GM18526 (cell line): Measurements from ENCODE around the gene LDLRAD4.

Experiments
- POLR2A ChIP-seq: IDR thresholded peaks from 3 replicates; pipeline ENCODE4 v1.6.1; 2011; ENCODE audit not compliant: insufficient read length; ENCODE audit errors: extremely low read depth

LDLRAD4 gene

DNA sequence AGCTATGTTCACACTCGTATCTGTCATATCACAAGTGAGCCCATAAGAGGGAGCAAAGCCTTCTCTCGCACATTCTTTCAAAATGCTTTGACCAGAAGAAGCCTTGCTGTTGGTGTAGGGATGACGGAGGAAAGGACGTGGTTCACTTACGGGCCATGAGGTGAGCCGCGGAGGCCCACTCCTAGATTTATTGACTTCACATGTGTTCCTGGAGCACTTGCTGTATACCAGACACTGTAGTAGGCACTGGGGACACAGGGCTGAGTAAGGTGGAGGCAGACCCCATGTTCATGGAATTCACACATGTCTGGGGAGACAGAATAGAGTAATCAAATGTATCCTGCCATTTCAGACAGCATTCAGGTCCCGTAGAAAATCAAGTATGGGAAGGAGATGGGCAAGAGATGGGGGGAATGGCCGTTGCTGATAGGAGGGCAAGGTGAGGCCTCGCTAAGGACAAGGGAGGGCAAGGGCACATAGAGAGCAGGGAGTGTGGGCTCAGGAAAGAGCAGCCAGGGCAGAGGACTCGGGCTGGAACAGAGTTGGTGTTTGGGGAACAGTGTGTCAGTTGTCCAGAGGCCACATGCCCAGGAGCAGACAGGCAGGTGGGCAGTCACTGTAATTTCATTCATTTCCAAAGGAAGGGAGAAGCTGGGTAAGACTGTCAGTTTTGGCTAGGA lies 182.2 kb downstream of the LDLRAD4 start:
- no peak for TF ChIP-seq POLR2A

DNA sequence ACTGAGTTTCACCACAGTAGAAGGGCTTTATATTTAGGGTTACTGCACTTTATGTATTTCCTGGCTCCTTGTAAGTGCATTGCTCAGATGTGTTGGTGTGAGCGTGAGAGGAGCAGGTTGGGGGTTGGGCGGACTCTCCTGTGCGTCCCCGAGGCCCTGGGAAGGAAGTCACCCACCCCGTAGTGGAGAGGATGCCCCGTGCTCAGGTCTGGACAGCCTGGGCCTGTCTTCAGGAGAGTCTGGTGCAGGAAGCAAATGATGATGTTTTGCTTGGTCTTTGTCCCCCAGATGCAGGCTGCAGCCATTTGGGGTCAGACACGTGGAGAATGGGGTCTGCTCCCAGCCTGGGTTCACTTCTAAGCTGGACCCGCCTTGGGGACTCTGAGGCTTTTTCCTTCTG lies 182.8 kb downstream of the LDLRAD4 start:
- no peak for TF ChIP-seq POLR2A

DNA sequence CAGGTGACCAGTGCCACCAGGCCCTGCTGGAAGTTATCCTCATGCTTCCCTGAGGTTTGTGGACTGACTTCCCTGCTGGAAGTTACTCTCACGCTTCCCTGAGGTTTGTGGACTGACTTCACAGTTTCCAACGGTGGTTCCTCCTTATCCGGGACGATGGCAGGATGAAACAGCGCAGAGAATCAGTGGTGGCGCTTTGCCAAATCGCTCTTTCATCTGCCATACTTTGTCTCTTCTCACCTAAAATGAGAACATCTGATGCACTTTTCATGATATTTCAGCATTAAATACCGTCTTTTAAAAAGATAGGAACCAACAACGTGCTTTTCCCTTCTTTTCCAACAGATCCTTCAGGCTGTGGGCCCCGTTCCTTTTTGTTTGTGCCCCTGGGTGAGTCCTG lies 183.3 kb downstream of the LDLRAD4 start:
- TF ChIP-seq POLR2A: no peak

DNA sequence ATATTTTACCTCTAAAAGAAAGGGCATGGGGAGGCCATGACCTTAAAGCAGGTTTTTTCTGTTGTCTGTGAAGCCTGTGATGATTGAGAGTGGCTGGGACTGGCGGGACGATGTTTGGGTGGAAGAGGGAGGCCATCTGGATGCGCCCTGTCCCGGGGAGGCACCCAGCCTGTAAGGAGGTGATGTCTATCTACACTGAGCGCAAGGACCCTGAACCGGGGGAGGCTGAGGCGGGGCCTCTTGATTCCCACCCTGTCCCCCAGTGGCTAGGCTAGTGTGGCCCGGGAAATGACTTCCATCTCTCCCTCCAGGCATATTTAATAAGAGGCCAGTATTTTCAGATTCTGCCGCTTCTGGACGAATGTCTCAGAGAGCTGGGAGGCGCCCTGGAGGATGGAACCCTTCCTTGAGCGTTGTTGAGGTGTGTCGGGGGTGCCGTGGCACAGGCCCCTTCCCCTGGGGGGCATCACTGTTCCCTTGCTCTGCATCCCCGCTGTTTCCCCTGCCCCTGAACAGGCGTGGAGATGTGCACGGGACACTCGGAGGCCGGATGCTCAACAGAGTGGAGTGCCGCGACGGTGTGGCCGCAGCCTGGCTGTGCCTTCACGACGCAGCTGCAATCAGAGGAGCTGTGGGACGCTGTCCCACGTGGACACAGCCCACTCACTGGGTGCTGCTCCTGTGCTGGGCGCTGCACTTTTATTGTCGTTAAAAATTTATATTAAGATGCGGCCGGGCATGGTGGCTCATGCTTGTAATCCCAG lies 185.4 kb downstream of the LDLRAD4 start:
- TF ChIP-seq POLR2A: no peak

DNA sequence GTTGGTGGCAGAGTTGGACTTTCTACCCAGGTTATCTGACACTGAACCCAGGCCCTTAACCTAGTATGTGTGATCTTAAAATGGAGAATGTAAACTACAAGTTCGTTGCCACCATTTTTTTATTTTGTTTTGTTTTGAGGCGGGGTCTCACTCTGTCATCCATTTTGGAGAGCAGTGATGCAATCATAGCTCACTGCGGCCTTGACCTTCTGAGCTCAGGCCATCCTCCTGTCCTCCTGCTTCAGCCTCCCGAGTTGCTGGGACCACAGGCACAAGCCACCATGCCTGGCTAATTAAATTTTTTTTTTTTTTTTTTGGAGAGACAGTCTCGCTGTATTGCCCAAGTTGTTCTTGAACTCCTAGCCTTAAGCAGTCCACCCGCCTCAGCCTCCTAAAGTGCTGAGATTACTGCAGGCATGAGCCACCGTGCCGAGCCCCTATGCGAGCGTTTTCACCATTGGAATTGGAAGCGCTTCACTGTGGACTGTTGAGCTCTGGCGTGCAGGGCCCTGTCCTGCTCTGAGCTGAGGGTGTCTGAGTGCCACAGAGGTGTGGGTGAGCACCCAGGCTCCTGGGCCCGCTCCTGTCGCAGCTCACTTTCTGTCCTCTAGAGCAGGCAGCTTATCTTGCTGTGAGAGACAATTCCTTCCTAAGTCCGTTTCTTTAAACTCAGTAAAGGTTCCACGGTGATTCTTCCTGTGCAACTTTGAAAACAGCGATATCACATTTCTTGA lies 186.9 kb downstream of the LDLRAD4 start:
- no peak for TF ChIP-seq POLR2A

DNA sequence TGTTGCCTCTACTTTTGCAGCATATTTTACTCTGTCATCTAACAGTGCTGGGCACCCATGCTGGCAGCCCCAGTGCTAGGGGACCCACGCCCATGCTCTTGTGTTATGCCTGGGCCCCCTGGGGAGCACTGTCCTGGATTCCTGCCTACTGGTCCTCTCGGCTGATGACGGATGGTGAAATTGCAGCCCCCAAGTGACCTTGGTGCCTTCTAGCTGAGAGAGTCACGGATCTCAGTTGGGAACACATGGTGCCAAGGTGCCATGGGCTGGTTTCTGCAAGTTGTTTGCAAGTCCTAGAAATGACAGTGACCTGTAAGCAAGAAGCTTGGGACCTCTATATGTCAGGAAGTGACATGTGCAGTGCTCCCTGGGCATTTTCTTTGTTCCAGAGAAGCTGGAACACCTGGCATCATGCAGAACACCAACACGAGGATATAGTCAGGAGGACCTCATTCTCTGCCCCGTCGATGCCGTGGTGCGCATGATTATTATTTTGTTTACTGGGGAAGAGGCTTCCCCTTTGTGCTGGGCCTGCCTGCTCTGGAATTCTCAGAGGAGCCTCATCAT lies 187.6 kb downstream of the LDLRAD4 start:
- TF ChIP-seq POLR2A: no peak

DNA sequence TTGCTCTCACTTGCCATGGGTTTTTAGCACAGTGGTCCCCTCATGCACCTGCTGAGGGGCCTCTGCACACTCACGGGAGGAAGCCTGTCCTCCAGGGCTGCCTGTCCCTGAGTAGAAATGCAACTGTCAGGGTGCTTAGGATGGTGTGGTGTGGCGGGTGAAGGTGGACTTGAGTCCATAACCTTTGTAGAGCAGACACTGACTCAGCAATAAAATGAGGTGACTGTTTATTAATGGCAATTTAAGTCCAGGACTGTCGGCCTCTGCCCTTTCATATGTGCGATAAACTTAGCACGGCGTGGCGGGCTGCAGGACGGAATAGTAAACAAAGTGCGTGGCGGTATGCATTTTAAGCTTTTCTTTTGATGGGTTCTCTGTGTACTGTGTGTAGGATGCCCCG lies 188.2 kb downstream of the LDLRAD4 start:
- TF ChIP-seq POLR2A: no peak

DNA sequence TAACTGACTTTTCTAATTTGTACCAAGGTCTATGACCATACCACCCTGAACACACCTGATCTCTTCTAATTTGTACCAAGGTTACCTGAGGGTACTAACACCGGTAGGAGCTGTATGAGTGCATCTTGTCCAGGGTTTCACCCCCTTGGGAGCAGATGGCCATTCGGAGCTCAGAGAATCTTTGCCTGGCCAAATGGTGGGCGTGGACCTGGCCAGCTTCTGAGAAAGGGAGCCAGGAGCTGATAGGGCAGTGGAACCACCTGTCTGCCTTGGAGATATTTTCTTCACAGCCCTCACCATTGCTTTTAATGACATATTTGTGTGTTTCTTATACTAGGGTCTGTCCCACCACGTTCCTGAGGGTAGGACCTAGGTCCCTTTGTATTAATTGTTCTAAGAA lies 188.9 kb downstream of the LDLRAD4 start:
- TF ChIP-seq POLR2A: no peak

DNA sequence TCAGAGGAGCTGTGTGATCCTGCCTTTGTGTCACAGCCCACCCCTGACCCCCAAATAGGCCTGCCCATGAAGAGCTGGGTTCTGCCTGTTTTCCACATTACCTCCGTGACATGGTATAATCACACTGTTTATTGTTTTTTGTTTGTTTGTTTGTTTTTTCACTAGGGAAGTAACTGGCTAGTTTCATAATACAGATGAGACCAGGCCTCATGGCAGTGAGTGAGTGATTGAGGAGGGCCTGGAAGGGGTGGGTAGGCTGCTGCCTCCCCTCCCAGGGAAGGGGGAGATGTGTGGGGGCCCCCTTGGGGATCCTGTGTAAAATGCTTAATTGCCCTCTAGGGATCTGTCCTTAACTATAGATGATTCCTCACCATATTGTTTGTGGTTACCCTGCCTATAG lies 190.5 kb downstream of the LDLRAD4 start:
- TF ChIP-seq POLR2A: no peak

DNA sequence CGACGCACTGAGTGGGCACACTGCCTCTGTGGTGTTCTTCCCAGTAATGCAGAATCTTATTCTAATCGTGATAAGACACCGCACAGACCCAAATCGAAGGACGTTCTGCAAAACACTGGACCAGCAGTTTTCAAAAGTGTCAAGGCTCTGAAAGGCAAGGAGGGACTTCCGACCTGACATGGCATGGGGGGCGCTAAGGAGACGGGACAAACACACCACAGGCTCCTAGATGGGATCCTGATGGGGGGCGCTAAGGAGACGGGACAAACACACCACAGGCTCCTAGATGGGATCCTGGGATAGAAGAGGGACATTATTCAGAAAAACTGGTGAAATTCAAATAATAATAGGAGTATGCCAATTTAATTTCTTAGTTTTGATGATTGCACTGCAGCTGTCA lies 191.4 kb downstream of the LDLRAD4 start:
- no peak for TF ChIP-seq POLR2A

DNA sequence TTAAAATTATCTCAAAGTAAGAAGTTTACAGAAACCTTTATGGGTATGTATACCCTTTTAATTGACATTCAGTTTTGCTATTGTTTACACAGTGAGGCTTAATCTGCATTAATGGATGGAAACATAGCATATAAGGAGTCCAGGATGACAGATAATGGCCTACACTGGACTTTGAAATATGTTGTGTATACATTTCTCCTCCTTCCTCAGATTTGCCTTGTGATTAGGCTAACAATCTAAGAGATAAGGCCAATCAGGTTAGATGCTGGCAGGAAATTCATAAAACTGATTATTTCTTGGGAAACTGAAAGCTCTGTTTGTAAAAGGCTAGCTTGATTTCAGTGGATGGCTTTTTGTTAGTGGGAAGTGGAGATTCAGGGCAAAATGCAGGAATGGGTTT lies 191.9 kb downstream of the LDLRAD4 start:
- TF ChIP-seq POLR2A: no peak

DNA sequence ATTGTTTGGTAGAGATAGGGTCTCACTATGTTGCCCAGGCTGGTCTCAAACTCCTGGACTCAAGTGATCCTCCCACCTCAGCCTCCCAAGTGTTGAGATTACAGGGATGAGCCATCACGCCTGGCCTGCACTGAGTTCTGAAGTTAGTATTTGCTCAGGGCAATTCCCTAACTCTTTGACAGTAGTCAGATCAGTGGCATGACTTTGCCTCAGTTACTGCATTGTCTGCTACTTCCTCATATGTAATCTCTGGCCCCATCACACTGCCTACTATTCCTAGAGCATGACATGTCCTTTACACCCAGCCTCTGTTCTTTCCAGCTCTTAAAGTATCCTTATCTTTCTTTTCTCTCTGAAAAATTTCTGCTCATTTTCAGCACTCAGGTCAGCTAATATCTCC lies 193.5 kb downstream of the LDLRAD4 start:
- no peak for TF ChIP-seq POLR2A

DNA sequence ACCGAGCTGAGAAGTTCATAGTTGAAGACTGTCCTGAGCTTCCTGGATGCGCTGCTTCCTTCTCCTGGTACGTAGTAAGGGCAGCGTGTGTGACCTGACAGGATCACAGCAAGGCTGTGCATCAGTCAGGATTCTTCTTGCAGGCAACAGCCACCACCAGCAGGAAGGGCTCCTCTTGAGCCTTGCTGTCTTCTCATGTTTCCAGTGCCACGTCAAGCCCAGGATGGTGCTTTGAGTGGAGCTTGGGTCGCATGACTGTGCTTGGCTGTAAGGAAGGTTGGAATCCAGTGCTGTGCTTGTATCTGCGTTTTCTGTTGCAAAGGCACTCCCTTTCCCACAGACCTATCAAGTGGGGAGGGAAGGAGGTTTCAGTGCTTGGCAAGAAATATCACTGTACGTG lies 194.3 kb downstream of the LDLRAD4 start:
- no peak for TF ChIP-seq POLR2A

DNA sequence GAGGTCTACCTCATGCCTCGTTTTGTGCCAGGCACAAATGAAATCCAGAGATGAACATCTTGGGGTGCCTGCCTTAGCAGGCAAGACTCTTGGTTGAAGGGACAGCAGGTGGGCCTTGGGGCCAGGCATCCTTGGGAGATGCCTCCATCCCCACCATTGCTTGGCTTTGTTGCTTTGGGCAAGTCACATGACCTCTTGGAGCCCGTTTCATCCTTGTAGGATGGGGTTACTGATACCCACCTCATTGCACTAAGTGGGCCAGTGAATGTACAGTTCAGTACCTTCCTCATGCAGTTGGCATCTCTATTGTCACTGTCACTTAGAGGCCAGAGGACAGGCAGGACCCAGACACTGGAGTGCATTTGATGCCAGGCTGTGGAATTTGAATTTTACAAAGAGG lies 195.5 kb downstream of the LDLRAD4 start:
- TF ChIP-seq POLR2A: no peak

DNA sequence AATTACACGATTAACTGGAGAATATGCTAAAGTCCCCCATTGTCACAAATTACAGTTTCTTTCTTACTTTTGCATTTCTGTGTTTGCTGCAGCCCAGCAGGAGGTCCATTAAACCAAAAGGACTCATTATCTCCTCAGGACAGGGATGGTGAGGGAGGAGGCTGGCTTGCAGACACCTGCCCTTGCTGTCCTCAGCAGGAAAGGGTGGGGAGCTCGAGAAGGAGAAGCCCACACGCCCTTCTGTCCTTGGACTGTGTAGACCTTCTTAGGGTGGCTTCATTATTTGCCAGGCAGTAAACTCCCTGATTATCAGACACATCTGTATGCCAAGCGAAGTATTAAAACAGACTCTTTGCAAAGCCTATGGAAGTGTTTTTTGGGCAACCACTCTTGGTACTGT lies 196.0 kb downstream of the LDLRAD4 start:
- TF ChIP-seq POLR2A: no peak

DNA sequence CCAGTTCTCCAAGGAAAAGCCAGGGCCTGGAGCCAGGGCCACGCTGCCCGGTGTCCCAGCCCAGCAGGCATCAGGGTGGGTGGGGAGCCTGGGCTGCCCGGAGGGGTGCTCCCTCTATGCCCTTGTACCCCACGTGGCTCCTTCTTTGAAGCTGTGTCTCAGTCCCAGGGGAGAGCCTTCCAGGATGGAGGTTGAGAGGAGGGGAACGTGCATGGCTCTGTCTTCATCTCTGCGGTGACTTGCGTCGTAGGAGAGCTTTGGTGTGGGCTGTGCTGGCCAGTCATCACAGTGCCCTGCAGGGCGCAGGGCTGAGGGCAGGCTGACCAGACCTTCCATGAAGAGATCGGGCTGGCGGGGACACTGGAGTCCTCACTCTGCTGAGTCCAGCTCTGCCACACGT lies 197.2 kb downstream of the LDLRAD4 start:
- no peak for TF ChIP-seq POLR2A
